ENCODE data around the gene C9orf152.
"Not testable (repeated sequence)": the region's sequence is repeated elsewhere in the genome, so short reads cannot be mapped to it uniquely, and the experiment has no call there.

The C9orf152 gene

GRCh38 chr9:110208031-110208430 lies at the start of gene C9orf152:
Gene C9orf152, minus strand, starts transcription at chr9:110208159. Its CDS starts 580 bp downstream, at chr9:110207579.
- no peak for DNase-seq (ENCODE audit: low read depth in 2 of 2)

GRCh38 chr9:110257097-110257841 lies 49.3 kb upstream of the C9orf152 start:
- DNase-seq (ENCODE audit: low read depth in 2 of 2) = no peak

GRCh38 chr9:110256380-110257096 lies 48.6 kb upstream of the C9orf152 start, which contains the start of gene TXN:
Gene TXN, minus strand, starts transcription at chr9:110256507. Its CDS starts 72 bp downstream, at chr9:110256435.
- peak; percentile 82 to 85 for DNase-seq (ENCODE audit: low read depth in 2 of 2)

GRCh38 chr9:110255463-110256379 lies 47.8 kb upstream of the C9orf152 start:
- peak; percentile 60 to 61 for DNase-seq (ENCODE audit: low read depth in 2 of 2)

- DNase-seq (ENCODE audit: low read depth in 2 of 2) = no peak
Observed at GRCh38 chr9:110255034-110255462, 47.1 kb upstream of the C9orf152 start.

- DNase-seq (ENCODE audit: low read depth in 2 of 2) = no peak
Observed at GRCh38 chr9:110254500-110254899, 46.5 kb upstream of the C9orf152 start.

- no peak for DNase-seq (ENCODE audit: low read depth in 2 of 2)
Observed at GRCh38 chr9:110252509-110253139, 44.7 kb upstream of the C9orf152 start.

- DNase-seq (ENCODE audit: low read depth in 2 of 2) = not testable (repeated sequence)
Observed at GRCh38 chr9:110251770-110252169, 43.8 kb upstream of the C9orf152 start.

- DNase-seq (ENCODE audit: low read depth in 2 of 2) = no peak
Observed at GRCh38 chr9:110251212-110251611, 43.3 kb upstream of the C9orf152 start.

- DNase-seq (ENCODE audit: low read depth in 2 of 2) = no peak
Observed at GRCh38 chr9:110249603-110250002, 41.6 kb upstream of the C9orf152 start.

GRCh38 chr9:110248361-110248760 lies 40.4 kb upstream of the C9orf152 start:
- no peak for DNase-seq (ENCODE audit: low read depth in 2 of 2)

GRCh38 chr9:110246214-110246613 lies 38.3 kb upstream of the C9orf152 start:
- DNase-seq (ENCODE audit: low read depth in 2 of 2) = no peak

- no peak for DNase-seq (ENCODE audit: low read depth in 2 of 2)
Observed at GRCh38 chr9:110244616-110245015, 36.7 kb upstream of the C9orf152 start.

GRCh38 chr9:110241858-110242321 lies 33.9 kb upstream of the C9orf152 start:
- DNase-seq (ENCODE audit: low read depth in 2 of 2) = no peak

GRCh38 chr9:110241260-110241857 lies 33.4 kb upstream of the C9orf152 start:
- no peak for DNase-seq (ENCODE audit: low read depth in 2 of 2)

GRCh38 chr9:110240198-110240597 lies 32.2 kb upstream of the C9orf152 start:
- DNase-seq (ENCODE audit: low read depth in 2 of 2) = no peak

- no peak for DNase-seq (ENCODE audit: low read depth in 2 of 2)
Observed at GRCh38 chr9:110228321-110228720, 20.4 kb upstream of the C9orf152 start.

- DNase-seq (ENCODE audit: low read depth in 2 of 2) = no peak
Observed at GRCh38 chr9:110224583-110224982, 16.6 kb upstream of the C9orf152 start.

GRCh38 chr9:110220809-110221208 lies 12.8 kb upstream of the C9orf152 start:
- DNase-seq (ENCODE audit: low read depth in 2 of 2) = no peak

GRCh38 chr9:110217656-110218099 lies 9.7 kb upstream of the C9orf152 start:
- DNase-seq (ENCODE audit: low read depth in 2 of 2) = no peak

Measured in stimulated activated CD8-positive, alpha-beta memory T cell treated with anti-CD3 and anti-CD28 coated beads, Interleukin-15, amount 100 ng/mL, for 48 hours (primary cell).